Measurements from ENCODE around the gene ABCD1.

DNA sequence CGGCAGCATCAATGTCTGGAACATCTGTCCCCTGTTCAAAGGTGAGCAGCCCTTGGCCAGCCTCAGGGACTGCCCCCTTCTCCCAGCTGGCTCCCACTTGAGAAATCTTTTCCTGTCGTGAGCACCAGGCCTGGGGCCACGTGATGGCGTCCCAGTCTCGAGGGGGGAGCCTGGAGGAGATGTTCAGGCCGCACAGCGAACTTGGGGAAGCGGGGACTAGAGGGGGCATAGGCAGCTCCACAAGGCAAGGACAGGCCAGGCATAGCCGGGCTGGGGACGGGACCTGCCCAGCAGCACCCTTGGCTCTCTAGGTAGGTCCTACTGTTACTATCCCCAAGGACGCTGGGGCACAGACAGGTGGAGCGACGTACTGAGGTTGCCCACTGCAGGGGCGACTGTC is 34.2 kb upstream of the ABCD1 start:
- no peak for TF ChIP-seq EZH2phosphoT487 (IDR thresholded peaks at IDR 0.05)
- TF ChIP-seq, protein P1, sequence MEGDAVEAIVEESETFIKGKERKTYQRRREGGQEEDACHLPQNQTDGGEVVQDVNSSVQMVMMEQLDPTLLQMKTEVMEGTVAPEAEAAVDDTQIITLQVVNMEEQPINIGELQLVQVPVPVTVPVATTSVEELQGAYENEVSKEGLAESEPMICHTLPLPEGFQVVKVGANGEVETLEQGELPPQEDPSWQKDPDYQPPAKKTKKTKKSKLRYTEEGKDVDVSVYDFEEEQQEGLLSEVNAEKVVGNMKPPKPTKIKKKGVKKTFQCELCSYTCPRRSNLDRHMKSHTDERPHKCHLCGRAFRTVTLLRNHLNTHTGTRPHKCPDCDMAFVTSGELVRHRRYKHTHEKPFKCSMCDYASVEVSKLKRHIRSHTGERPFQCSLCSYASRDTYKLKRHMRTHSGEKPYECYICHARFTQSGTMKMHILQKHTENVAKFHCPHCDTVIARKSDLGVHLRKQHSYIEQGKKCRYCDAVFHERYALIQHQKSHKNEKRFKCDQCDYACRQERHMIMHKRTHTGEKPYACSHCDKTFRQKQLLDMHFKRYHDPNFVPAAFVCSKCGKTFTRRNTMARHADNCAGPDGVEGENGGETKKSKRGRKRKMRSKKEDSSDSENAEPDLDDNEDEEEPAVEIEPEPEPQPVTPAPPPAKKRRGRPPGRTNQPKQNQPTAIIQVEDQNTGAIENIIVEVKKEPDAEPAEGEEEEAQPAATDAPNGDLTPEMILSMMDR (IDR thresholded peaks at IDR 0.05), result no peak
- no peak for TF ChIP-seq EZH2 (IDR thresholded peaks at IDR 0.05)

Measured in neural progenitor cell (in vitro differentiated cells).